Activated naive CD8-positive, alpha-beta T cell treated with anti-CD3 and anti-CD28 coated beads, Interleukin-2, amount 50 U/mL, for 24 hours (primary cell): Measurements from ENCODE around the gene CLTA.

Experiments
- ATAC-seq: fragments of 150-1000 bp; cut with Tn5 transposase; one replicate; pipeline ENCODE4 v1.10.0; 2021
- DNase-seq: peaks from one replicate; pipeline ENCODE4 v3.0.0; 2021
- H3K27ac Mint-ChIP-seq: one replicate; pipeline ENCODE4 v1.8.0; 2021; ENCODE audit warnings: mild to moderate bottlenecking, mixed read lengths
- H3K27me3 Mint-ChIP-seq: one replicate; pipeline ENCODE4 v1.8.0; 2021; ENCODE audit warnings: mixed read lengths
- H3K36me3 Mint-ChIP-seq: one replicate; pipeline ENCODE4 v1.8.0; 2021; ENCODE audit warnings: low read depth, mixed read lengths
- H3K4me1 Mint-ChIP-seq: one replicate; pipeline ENCODE4 v1.8.0; 2021; ENCODE audit warnings: mixed read lengths
- H3K4me3 Mint-ChIP-seq: one replicate; pipeline ENCODE4 v1.8.0; 2021; ENCODE audit warnings: mild to moderate bottlenecking, moderate library complexity, mixed read lengths
- H3K9me3 Mint-ChIP-seq: one replicate; pipeline ENCODE4 v1.8.0; 2021; ENCODE audit warnings: mixed read lengths

The CLTA gene

DNA sequence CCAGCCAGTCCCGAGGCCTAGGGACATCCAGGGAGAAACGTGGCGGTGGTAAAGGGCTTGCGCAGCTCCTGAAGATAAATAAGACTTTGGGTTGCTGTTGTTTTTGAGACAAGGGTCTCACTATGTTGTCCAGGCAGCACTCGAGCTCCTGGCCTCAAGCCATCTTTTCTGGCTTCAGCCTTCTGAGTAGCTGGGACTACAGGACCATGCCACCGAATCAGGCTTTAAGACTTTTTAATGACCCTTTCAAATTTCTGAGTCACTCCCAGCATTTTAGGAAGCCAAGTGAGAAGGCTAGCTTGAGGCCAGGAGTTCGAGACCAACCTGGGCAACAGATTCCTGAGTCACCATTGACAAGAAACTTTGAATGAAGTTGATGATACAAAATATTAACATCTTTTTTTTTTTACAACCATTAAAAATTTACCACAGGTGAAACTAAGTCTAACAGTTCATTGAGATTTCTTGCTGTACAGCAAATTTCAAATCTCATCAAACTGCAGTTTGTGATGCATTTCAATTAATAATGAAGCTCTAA is 68.3 kb downstream of the CLTA start:
- H3K4me1 Mint-ChIP-seq: peaks cover 11% of the 10 kb centered on the region
- peak overlapping the region; percentile 85 for H3K27ac Mint-ChIP-seq
- ATAC-seq (no peak), DNase-seq (no peak)
- no peaks in the 10 kb centered on the region for H3K9me3 Mint-ChIP-seq
- H3K36me3 Mint-ChIP-seq: peaks cover 3% of the 10 kb centered on the region
- peak overlapping the region; percentile 90 for H3K4me3 Mint-ChIP-seq
- no peaks in the 10 kb centered on the region for H3K27me3 Mint-ChIP-seq
